EL (cell line): ENCODE measurements around the gene DACT3.

Experiments
- DNase-seq: peaks from one replicate; pipeline ENCODE4 v3.0.0-alpha.2; 2016

Gene DACT3

DNA sequence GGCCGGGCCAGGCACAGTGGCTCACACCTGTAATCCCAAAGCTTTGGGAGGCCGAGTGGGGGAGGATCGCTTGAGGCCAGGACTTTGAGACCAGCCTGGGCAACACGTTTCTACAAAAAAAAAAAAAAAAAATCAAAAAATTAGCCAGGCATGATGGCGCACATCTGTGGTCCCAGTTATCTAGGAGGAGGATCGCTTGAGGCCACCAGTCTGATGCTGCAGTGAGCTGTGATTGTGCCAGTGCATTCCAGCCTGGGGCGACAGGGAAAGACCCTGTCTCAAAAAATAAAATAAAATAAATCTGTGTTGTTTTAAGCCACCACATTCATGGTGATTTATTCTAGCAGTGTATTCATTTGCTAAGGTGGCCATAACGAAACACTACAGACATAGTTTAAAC, 4.1 kb upstream of the DACT3 start:
- DNase-seq: no peak

DNA sequence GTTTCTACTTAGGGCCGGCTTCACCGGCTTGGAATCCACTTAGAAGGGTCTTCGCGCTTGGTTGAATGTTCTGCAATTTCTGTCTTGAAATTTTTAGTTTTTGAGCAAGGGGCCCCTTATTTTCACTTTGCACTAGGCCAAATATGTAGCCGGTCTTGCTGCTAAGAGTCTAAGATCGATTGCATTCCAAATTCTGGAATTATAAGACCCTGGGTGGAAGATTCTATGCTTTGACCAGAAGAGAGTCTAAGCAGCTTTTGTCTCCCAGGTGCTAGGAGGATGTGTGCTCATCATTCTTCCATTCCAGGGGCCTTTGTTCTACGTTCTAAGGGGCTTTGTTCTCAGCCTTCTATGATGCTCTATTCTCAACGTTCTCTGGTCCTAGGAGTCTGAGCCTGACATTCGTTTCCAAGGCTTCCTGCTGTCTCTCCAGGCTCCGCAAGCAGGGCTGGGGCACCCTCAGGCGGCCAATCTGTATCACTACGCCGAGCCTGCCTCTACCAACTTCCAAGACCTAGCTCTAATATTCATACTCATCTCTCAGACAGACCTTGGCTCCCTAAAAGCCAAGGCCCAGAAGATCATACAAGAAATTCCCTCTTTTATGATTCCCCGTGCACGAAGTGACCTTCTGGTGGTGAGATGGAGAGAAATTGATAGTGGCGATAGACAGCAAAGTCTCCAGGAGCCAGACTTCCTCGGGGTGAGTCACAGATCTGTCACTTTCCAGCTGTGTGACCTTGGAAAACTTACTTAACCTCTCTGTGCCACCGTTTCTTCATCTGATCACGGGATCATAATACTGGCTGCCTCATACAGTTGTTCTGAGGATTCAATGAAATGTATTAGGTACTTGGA, 982 bp upstream of the DACT3 start:
- peak; percentile 87 for DNase-seq

DNA sequence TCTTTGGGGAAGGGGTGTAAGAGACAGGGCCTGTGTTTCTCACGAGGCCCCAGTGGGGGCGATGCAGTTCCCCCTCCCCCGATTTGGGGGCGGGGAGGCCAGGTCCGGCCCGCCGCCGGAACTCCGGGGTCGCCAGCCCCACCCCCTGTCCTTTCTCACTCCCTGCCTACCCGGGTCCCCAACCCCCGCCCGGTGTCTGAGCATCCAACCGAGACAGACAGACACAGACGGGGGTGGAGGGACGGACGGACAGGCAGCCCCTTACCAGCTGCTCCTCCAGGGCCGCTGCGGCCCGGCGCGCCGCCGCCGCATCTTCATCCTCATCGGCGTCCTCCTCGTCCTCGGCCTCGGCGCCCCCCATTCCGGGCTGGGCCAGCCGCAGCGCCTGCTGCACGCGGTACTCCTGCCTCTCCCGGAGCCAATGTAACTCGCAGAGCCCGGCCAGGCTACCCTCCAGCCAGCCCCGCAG, 397 bp downstream of the DACT3 start:
- no peak for DNase-seq

DNA sequence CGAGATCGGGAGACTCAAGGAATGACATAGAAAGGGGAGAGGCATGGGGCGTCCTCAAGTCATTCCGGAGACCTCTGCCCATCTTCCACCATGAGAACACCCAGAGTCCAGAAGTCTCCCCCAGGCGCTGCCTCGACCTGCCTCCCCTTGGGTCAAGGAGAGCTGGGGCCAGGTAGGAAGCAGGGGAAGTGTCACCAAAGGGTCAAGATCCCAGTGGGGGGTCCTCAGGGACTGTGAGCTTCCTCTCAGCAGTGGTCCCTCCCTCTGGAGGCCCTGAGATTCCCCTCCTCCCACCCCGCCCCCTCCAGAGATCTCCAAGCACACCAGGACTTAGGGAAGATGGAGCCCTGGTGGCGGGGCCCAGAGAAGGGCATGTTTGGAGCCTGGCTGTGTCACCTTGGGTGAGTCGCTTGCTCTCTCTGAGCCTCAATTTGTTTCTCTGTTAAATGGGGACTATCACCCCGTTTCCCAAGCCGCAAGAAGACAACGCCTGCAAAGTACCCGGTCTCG, 919 bp downstream of the DACT3 start:
- no peak for DNase-seq

- peak; percentile 37 for DNase-seq
These were observed 1.6 kb downstream of the DACT3 start for GRCh38 chr19:46659151-46660007.

GRCh38 chr19:46656541-46656940, 4.4 kb downstream of the DACT3 start:
- no peak for DNase-seq

DNA sequence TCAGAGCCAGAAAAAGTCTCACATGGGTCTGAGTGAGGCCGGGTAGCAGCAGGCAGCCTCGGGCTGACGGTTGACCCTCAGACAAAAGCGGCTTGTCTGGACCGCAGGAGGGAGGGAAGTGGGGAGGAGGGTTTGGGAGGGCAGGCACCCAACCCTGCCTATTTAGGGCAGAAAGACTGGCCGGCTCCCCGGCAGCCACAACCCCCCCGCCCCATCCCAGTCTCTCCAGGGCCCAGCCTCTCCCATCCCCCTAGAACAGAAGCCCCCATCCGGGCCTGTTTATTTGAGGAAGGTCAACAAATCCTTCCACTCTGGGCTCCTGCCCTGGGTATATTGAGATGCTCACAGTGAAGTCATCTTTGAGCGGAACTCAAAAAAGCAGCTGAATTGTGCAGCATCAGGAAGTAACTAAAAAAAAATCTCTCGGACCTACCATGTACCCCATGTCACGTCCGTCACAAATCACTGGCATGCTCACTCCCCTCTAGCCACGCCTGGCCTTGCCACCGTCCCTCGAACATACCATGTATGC, 6.3 kb downstream of the DACT3 start:
- DNase-seq: no peak

DNA sequence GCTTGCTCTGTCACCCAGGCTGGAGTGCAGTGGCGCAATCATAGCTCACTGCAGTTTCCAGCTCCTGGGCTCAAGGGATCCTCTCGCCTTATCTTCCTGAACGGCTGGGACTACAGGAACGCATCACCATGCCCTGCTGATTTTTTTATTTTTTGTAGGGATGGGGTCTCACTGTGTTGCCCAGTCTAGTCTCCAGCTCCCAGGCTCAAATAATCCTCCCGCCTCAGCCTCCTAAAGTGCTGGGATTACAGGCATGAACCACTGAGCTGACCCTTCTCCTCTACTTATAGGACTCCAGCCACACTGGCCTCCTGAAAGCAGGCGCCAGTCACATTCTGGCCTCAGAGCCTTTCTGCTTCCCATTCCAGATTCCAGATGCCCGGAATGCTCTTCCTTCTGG, 10.5 kb downstream of the DACT3 start:
- no peak for DNase-seq

DNA sequence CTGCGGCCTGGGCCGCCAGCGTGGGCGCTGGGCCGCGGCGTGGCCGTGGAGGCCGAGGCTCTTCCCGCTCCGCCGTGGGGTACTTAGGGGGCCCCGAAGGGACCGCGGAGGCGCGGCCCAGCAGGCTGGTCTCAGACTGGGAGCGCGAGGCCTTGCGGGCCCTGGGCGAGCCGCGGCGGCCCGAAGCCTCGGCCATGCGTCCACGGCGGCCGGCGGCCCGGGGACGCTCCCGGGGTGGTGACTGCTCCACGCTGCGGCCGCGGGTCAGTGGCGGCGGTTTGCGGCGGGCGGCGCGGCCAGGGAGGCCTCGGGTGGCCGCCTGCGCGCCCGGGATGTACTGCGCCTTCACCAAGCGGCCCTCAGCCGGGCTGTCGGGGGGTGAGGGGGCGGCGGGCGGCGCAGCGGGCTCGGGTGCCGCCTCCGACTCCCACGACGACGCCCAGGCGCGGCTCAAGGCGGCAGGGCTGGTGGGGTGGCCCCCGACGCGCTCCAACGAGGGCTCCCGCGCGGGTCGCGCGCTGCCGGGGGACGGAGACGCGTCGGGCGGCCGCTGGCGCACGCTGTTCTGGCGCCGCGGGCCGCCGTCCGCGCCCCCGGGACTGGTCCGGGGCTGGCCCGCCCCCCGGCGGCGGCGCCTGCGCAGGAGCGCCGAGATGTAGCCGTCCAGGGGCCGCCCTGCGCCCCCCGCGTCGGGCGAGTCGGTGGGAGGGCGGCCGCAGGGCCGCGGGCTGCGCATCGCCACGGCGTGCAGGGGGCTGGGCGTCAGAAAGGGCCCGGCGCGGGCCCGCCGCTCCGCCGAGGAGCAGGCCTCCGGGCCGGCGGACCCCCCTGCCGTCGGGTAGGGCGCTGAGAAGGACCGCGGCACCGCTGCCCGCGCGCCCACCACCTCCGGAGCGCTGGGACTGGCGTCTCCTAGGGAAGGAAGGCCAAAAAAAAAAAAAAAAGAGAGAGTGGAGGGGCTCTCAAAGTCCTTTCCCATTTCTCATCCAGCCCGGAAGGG, 11.7 kb downstream of the DACT3 start:
- no peak for DNase-seq

DNA sequence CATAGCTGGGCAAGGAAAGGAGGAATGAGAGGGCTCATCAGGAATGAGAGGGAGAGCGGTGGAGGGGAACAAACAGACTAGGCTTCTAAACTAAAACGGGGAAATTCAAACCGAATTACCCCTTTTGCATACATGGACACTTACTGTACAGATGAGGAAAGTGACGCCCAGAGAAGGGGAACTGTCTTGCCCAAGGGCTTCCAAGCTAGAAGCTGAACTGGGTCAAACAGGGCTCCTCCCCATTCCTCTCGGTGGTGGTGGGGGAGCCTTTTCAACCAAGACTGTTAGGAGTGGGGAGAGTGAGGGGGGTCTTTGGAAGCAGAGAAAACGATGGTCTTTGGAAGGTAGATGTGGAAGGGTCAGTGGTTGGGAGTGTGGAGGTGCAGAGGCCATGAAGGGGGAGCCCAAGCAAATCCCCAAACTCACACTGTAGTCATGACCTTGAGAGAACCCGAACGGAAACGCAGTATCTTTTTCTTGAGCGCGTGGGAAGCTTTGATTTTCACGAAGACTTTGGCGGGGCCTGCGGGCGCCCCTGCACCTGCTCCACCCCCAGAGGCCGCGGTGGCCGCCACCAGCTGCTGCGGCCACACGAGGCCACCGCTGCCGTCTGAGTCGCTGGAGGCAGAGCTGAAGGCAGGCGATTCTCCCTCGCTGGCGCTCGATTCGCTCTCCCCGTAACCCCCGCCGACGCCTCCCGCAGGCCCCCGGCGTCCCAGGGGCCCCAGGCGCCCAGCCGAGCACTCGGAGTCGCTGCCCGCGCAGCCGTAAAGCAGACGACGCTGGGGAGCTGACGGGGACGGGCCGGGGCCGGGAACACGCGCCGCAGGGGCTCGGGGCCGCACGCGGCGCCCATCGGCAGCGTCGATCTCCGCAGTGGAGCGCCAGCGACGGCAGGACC, 12.7 kb downstream of the DACT3 start:
- DNase-seq: no peak

DNA sequence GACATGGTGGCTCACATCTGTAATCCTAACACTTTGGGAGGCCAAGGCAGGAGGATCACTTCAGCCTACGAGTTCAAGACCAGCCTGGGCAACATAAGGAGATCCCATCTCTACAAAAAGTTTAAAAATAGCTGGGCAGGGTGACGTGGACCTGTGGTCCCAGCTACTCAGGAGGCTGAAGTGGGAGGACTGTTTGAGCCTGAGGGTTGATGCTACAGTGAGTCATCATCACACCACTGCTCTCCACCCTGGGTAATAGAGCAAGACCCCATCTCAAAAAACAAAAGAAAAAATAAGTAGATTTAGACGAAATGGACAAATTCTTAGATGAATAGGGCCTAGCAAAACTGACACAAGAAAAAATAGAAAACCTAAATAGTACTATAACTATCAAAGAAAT, 14.6 kb downstream of the DACT3 start:
- DNase-seq: no peak

DNA sequence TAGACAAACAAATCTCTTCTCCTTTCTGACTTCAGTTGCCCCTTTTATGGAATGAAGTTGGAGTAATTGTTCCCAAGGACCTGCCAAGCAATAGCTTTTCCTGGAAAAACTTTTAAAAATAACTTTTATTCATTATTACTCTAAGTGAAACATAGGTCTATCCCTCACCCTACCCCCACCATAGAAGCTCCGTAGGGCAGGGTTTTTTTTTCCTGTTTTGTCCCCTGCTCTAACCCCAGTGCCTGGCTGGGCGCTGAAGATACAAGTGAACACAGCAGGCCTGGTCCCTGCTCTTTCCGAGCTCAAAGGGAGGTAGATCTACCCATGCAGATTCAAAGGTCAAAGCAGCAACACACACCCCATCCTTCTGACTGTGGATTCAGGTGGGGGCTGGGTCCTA, 16.3 kb downstream of the DACT3 start:
- no peak for DNase-seq

- DNase-seq: no peak
These were observed 20.3 kb downstream of the DACT3 start for GRCh38 chr19:46640656-46641055.

DNA sequence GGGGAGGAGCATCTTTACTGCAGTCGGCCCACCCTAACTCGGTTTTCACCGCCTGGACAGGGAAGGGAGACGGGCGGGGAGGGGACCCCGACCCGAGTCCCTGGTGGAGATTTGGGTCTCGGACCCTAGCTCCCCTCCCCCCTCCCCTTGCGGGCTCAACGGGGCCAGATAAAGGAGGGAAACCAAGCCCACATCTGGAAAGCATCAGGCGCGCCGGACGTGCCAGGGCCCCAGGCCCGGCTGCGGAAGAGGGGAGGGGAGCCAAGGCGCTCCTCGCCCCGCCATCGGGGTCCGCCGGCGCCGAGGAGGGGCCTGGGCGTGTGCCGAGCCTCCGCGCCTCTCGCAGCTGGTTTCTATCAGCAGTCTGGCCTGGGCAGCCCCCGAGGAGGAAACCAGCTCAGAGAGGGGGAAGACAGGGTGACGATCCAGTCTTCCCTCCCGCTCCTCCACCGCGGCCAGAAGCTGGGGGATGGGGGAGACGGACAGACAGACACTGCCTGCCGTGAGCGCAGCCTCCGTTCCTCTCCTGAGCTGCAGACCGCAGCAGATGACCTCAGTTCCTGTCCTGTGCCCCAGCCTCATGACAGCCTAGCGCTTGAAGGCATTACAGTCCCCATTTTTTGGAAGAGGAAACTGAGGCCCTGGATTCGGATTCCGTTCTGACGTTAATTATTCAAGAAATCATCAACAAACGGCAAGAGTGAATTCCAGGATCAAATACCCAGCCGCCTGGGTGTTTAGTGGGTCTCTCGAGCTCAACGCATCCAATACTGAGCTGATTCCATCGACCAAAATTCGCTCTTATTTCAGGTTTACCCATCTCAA, 21.4 kb downstream of the DACT3 start:
- DNase-seq: peak; percentile 72

DNA sequence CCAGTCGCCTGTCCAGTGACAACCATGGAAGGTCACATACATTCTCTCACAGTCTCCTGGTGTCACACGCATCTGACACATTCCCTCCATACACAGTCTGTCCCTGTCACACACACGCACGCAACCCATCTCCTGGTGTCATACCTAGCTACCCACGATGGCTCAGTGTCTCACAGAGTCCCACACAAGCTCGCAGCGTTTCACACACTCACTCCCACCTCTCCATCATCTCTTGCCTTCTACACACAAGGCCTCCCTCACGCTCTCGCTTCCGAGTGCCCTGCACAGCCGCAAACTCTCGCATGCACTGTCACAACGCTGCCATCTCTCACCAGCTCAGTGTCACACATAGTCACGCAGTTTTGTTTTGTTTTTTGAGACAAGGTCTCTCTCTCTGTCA, 23.8 kb downstream of the DACT3 start:
- DNase-seq: no peak

DNA sequence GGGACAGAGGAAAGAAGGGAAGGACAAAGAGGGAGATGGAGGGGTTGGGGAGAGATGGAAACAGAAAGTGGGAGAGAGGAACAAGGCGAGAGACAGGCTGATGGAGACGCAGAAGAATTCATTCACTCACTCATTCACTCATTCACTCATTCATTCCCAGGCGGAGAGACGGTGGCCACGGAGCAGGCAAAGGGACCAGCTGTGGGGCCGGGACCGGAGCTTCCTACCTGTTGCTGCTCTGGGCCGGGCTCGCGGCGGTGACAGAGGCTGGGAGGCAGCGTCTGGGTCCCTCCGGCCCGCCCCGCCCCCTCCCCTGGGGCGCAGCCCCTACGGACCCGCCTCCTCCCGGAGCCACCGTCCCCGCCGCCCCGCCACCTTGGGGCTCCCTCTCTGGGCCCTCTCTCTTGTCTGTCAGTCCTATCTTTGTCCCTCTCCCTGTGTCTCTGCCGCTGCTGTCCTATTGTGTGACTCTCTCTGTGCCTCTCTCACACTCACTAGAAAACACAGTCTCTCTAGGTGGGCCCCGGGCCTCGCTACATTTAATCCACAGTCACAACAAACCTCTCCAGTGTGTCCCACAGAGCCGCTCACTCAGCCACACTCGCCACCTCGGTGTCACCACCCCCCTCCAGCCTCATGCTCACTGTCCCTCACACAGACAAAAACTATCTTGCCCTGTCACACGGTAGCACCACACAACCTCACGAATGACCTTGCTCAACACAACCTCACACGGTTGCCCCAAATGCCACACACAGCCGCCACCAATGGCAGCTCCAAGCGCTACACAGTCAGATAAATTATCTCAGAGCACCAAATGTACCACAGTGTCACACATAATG, 24.8 kb downstream of the DACT3 start, which contains the start of gene GNG8:
GNG8 (minus strand) TSS at position 283 of the 842 bp plus-strand sequence. CDS start 1,520 bp downstream, outside the sequence.
- DNase-seq: no peak

DNA sequence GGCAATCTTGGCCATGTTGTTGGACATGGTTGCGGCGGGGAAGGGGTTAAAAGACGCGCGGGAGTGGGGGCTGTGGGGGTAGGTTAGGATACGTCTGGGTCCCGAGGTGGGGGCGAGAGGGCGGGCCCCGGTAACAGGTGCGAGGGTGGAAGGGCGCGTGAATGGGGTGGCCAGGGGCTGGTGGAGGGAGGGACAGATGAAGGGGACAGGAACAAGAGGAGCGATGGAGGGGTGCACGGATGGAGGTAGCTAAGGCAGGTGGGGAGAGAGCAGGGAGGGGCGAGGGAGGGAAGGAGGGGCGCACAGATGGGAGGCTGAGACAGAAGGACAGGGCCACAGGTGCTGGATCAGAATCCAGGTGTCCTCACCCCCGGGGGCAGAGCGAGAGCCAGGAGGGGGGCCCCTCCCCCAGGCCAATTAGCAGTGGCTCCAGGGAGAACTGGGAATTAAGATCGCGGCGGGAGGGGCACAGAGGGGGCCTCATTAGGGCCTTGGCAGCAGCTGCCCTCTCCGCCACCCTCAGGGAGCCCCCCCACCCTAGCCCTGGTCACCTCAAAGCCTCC, 26.2 kb downstream of the DACT3 start:
- DNase-seq: no peak

- DNase-seq: peak; percentile 87
These were observed 26.8 kb downstream of the DACT3 start for GRCh38 chr19:46634045-46634655.
